GM21825 (cell line): ENCODE measurements around the gene GLRX3.

ENCODE experiments used
- ATAC-seq: cut with Tn5 transposase; IDR thresholded peaks from one replicate; pipeline ENCODE4 v1.9.1; 2021; ENCODE audit warnings: mild to moderate bottlenecking, moderate library complexity; ENCODE audit not compliant: unreplicated experiment

The GLRX3 gene

GRCh38 chr10:130203626-130204025 is 67.4 kb downstream of the GLRX3 start:
- ATAC-seq: no peak

- no peak for ATAC-seq
Measured at GRCh38 chr10:130206216-130206737, 70.1 kb downstream of the GLRX3 start.

DNA sequence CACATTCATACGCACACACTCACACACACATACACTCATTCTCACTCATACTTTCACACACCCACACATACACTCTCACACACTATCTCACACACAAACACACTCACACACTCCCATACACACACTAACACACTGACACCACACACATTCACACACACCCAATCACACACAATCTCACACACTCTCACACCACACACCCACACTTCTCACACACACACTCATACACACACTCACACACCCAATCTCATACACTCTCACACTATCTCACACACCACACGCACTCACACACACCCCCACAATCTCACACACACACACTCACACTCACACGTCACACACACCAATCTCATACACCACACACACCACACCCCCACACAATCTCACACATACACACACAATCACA is 71.0 kb downstream of the GLRX3 start:
- ATAC-seq: no peak

DNA sequence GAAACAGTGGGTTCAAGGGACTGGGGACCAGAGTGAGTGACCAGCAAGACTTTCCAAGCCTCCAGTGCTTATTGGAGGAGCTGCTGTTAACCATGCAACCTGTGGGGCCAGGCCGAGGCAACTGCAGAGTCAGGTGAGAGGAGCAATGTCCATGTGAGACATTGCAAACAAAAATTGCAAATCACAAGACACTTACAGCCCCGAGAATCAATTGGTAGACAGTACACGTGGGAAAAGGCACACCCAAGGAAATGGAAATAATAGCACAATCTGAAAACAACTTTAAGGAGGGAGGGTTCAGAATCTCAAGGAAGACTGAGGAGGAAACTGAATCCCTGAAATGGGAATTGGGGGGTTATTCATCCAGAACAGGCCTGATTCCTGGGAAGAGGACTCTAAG is 72.6 kb downstream of the GLRX3 start:
- no peak for ATAC-seq

DNA sequence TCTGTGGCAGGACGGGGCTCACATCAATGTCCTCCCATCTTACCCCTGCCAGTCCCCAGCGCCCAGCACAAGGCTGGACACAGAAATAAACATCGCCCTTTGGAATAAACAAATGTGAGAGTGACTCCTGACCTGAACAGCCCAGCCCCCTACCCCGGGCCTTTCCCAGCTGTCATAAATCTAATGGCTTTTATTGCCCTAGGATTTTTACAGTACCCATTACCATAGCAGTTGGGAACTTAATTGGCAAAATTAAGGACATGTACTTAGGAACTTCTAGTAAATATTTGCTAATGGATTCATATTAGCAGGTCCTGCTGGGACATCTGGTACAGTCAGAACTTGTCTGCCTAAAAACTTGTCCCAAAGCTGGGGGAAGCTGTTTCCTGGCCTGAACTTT is 76.6 kb downstream of the GLRX3 start:
- no peak for ATAC-seq

DNA sequence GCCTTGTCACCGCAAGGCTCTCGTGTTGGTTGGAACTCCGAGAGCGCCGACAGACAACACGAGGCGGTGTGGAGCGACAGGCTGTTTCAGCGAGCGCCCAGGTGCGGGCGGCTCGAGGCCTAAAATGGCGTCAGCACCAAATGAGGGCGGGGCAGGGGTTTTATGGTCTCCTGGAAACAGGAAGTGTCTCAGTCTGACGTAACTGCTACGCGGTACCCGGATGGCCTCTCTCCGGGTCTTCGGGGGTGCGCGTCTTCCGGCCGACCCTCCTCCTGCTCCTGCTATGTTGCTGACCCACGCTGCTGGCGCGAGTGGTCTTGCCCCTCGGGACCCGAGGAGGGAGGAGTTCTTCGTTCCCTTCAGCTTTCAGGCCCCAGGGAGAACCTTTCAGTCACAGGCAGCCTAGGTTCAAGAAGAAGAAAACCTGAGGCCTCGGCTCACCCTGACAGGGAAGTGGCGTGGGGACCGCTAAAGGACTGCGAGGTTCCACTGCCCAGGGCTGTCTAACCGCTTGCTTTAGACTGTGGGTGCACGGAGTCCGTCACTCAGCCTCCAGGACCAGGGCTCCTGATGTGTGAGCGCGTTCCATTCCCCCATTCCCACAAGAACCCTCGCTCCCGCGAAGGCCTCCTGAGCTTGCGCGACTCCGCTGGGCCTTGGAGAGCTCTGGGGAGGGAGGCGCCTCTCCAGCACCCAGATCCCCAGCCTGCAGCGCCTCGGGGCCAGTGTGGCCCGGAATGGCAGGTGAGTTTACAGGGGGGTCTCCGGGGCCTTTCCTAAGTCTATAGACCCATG is 77.3 kb downstream of the GLRX3 start:
- ATAC-seq: no peak

- no peak for ATAC-seq
Measured at GRCh38 chr10:130214431-130214830, 78.2 kb downstream of the GLRX3 start.

- no peak for ATAC-seq
Measured at GRCh38 chr10:130215151-130215930, 79.2 kb downstream of the GLRX3 start.

- ATAC-seq: no peak
Measured at GRCh38 chr10:130215931-130216231, 79.7 kb downstream of the GLRX3 start.

DNA sequence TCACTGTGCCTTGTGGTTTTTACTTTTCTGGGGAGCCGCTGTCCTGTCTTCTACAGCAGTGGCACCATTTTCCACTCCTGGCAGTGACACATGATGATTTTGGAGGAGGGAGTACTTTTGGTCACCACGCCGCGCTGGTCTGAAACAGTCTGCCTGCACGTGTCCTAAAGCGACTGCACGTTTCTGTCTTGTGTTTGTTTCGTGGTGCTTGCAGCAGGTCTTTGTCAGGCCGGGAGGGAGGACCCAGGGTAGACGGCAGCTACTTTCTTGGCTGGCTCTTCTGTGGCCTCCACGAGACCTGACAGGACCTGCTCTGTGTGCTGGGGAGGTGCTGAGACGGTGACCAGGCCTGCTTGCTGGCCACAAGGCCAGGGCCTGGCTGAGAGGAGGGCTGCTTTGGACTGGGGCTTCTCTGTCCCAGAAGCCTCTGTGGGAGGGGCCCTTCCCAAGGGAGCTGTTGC is 82.0 kb downstream of the GLRX3 start:
- no peak for ATAC-seq

DNA sequence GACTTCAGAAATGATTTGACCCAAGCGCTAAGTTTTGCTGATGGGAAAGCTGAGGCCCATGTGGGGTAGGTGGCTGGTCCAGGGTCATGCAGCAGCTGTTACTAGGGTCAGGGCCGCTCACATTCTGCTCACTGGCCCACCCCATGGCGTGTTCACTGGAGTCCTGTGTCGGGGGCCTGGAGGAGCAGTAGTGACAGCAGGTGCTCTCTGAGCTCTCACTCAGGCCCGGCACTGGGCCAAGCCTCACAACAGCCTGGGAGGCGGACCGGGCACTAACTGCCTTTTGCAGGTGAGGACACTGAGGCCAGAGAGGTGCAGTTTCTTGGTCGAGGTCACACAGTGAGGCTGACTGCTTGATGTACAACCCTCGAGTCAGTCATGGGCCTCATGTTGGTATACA is 82.7 kb downstream of the GLRX3 start:
- ATAC-seq: no peak

DNA sequence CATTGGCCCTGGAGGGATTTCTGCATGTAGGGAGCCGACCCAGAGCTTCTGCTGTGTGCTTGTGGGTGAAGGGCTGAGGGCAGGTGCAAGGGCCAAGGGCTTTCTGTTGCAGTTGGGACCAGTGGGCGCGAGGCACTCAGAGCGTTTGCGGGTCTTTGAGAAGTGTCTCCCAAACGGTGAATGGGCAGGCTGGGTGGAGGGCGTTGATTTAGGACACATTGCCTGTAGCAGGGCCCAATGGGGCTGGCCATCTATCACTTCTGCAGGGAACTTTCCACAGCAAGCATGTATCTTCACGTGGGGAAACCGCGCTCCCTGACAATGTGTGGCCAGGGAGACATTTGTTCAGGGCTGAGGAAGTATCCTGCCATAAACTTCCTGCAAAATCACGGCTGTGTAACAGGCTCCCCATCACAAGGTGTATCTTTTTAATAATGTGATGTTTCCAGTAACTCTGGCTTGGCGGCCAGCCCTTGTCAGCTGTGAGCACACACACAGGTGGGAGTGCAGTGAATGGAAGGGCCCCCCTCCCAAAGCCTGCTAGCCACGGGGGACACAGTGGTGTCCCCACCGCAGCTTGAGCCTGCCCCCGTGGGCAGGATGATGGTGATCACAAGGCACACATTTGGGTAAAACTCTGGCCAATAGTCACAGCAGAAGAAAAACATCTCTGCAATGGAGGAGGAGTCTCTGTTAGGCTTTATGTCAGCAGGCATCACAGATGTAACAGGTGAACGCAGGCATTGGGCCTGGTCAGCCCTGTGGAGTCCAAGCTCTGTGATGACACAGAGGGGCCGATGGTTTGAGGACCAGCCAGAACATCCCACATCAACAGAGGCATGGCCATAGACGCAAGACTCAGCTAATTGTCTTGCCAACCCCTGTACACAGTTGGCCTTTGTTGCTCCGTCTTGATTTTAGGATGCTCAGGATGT is 84.3 kb downstream of the GLRX3 start:
- ATAC-seq: no peak

- no peak for ATAC-seq
Measured at GRCh38 chr10:130221456-130222375, 85.5 kb downstream of the GLRX3 start.

- ATAC-seq: no peak
Measured at GRCh38 chr10:130222381-130222780, 86.2 kb downstream of the GLRX3 start.

GRCh38 chr10:130224228-130224627 is 88.0 kb downstream of the GLRX3 start:
- ATAC-seq: no peak

GRCh38 chr10:130226012-130226411 is 89.8 kb downstream of the GLRX3 start:
- ATAC-seq: no peak

GRCh38 chr10:130227883-130228282 is 91.7 kb downstream of the GLRX3 start:
- no peak for ATAC-seq
